Activated T-cell treated with anti-CD3 and anti-CD28 coated beads, Interleukin-2, amount 50 U/mL, for 1 hour (primary cell): ENCODE data around the gene LXN.
"Not testable (repeated sequence)": the region's sequence is repeated elsewhere in the genome, so short reads cannot be mapped to it uniquely, and the experiment has no call there.

Source experiments
- DNase-seq: peaks from one replicate; pipeline ENCODE4 v3.0.0-alpha.2; 2020

The LXN gene, protein sequence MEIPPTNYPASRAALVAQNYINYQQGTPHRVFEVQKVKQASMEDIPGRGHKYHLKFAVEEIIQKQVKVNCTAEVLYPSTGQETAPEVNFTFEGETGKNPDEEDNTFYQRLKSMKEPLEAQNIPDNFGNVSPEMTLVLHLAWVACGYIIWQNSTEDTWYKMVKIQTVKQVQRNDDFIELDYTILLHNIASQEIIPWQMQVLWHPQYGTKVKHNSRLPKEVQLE

DNA sequence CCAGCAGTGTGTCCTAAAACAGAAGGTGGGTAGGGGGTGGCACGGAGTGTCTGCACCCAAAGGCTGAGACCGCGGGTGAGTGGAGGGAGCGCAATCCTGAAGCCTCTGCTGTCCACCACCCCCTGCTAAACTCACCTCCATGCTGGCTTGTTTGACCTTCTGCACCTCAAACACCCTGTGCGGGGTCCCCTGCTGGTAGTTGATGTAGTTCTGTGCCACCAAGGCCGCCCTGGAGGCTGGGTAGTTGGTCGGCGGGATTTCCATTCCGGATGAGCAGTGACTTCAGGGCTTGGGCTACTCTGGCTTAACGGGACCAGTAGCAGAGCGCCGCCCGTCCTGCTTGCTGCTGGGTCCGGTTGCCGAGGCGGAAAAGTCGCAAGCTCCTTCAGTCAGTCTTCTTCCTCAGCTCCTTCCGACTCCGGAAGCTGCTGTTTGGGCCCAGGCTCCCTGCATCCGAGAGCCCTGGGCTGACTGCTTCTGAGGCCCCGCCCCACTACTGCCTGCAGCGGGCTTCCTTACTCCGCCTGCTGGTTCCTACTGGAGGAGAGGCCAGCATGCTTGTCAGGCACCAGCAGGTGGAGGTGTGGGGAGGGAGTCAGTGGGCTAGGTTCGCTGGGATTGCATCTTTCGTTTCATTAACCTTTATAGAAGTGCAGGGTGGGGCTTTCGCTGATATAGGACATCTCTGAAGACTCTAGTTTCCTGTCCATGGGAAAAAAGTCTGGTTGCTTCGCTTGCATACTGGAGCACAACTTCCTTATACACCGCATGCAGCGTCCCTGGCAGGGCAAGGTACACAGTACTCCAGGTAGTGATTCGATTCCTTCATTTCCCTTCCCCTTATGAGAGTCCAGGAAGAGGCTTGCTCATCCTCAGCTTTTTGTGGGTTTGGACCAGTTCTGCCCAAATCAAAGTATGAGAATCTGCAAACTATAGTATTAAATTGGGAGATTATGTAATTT is at the start of gene LXN:
TSS of gene LXN (minus strand) at position 434 of the 962 bp plus-strand sequence. CDS start at position 264, 170 bp downstream.
- DNase-seq = peak; percentile 79

- DNase-seq = no peak
Observed at GRCh38 chr3:158722108-158722507, 49.7 kb upstream of the LXN start.

DNA sequence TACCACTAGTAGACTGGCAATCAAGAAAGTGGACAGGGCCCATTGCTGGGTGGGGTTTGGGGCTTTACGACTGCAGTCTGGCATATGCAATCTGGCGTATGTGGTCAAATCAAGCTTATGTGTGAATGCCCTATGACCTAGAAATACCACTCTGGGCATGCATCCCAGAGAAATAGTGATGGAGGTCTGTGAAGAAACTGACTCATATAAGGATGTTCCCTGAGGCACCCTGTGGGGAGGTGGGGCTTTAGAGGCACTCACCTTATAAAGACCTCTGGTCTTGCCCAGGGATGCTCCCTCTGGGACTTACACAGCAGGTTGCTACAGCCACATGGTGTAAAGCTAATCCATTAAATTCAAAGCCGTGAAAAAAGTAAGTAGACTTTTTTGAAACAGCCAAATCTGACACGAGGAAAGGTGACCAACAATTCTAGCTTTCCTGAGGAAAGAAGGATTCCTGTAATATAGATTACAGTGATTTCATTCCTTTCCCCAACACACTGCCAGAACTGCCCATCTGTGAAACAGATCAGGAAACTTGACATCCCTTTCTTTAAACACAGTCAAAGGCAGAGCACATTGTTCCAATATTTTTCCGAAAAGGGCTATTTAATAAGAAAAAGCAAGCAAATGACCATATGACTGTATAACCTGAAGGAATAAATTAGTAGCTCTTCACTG is 46.2 kb upstream of the LXN start:
- DNase-seq = no peak

- DNase-seq = no peak
Observed at GRCh38 chr3:158717576-158717975, 45.1 kb upstream of the LXN start.

DNA sequence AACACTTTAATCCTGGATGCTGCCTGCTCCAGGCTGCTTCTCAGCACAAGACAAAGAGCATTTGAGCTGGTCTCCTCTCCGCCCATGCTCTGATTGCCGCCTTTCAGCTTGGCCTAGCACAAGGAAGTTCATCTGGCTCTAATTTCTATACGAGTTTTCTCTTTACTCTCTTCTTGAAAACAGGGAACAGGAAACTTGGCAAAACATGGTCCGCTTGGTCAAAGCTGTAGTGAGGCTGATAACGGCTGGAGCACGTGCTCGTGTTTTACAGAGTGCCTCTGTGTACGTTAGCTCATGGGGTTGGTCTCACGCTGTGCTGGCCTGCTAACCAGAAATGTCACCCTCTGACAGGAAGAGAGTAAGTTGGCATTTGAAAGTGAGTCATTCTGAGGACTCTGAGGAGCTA is 40.6 kb upstream of the LXN start:
- no peak for DNase-seq

DNA sequence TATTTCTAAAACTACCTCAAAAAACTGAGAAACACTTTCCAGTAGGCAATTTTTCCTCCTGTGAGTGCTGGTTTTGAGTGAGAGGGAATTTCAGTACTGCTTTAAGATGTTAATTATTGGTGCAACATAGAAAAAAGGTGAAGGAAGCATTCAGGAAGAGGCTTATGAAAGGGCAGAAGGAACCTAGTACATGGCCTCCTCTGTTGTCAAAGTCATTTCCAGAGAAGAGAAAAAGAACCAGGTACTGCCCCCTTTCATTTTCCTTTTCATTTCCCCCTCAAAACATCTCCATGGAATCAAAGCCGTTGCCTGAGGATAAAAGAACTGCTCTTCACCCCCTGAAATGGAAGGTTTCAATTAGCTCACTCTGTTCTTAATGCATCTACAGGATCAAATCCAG is 40.0 kb upstream of the LXN start:
- DNase-seq = no peak

DNA sequence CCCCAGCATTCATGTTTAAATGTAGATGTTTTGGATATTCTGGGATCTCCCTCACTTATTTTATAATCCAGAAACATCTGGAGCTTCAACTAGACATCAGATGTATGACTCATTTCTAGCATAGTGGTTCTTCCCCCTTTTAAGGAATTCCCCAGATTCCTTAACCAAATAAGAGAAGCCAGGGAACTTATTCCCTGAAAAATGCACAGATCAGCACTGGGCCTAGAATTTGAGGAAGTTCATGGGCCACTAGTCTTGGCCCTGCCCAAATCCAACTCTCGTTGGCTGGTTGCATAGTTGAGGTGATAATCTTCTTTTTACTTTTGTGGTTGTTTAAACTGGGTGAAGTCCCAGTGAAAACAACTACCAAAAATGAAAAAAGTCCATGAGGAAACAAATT is 39.4 kb upstream of the LXN start:
- no peak for DNase-seq

DNA sequence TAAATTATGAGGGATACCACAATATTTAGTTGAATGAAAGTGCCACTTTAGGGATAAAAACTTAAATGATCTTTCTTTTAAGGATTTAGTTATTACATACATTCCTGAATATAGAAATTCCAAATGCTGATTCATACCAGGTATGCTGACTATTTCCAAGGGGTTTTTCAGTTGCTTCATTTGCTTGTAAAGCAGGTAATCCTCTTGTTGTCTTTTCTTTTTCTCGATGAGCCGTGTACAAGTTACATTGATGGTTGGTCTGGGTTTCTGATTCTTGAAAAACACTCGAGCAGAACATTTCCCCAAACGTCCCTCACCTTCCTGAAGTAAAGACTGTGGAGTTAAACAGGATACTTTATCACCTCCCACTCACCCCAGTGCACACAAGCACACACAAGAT is 38.2 kb upstream of the LXN start:
- no peak for DNase-seq

- no peak for DNase-seq
Observed at GRCh38 chr3:158709666-158710083, 37.2 kb upstream of the LXN start.

- no peak for DNase-seq
Observed at GRCh38 chr3:158703566-158703965, 31.1 kb upstream of the LXN start.

DNA sequence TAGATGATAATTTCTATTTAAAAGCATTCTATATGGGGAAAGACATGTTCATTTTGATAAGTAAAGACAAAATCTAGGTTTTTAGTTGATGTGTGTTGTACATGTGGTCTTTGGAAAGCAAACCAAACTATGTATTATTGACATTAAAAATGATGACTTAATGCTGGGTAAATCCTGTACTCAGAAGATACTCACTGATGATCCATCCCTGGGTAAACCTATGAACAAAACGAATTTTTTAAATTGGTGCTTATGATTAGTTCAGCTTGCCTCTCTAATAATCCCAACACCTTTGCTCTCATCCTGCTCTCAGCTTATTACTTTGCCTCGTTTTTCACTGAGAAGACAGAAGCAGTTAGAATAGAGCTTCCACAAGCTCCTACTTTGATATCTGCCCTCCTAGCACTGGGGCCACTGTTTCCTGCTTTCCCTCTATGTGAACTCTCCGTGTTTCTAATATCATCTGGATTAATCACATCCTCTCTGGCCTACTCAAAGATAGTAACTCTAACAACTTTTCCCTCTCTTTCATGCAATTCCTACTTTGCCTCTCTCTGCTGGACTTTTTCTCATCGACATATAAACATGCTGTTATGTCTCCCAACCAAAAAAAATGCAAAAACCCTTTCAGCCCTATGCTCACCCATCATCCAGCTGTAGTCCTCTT is 30.5 kb upstream of the LXN start:
- DNase-seq = no peak

DNA sequence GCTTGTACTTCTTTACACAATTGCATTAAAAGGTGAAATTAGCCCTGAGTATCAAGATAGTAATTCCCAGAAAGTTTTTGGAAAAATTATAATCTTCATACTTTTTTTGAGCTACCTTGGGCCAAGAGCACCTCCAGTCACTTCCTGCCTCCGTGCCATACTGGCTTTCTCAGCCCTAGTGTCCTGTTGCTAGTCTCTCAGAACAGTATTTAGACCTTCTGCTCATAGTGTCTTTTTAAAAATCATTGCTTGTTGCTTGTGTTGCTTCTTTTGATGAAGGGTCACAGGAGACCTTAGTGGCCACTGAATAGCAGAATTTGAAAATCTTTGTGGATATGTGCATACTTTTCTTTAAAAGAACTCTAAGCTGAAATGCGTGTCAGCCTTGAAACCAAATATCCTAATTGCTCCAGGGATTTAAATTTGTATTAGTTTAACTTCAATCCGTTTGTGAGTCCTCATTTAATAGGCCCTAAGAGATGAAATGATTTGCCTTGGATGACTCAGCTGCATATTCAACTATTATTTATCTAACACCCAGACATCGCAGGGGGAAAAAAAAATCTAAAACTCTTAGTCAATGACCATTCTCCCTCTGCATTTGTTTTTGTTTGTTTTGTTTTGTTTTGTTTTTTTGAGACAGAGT is 29.1 kb upstream of the LXN start:
- DNase-seq = no peak

DNA sequence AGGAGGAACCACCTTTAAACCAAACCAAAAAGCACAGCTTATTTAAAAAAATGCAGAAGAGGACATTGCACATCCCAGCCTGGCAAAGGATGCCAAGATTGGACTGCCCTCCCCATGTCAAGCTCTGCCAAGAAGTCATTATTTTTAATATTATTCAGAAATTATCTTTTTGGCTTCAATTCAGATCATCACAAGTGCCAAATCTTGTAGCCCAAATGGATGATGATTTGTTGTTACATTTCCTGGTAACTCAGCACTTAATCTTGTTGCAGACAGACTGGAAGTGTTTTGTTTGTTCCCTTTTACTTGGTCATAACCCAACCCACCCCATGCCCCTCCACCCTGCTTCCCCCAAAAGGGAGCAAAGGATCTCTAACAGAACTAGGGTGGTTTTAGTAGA is 28.1 kb upstream of the LXN start:
- no peak for DNase-seq

GRCh38 chr3:158696618-158697017 is 24.2 kb upstream of the LXN start:
- no peak for DNase-seq

- DNase-seq = not testable (repeated sequence)
Observed at GRCh38 chr3:158693866-158694456, 21.5 kb upstream of the LXN start.

GRCh38 chr3:158685159-158685558 is 12.7 kb upstream of the LXN start:
- no peak for DNase-seq

- no peak for DNase-seq
Observed at GRCh38 chr3:158683230-158683962, 10.9 kb upstream of the LXN start.

DNA sequence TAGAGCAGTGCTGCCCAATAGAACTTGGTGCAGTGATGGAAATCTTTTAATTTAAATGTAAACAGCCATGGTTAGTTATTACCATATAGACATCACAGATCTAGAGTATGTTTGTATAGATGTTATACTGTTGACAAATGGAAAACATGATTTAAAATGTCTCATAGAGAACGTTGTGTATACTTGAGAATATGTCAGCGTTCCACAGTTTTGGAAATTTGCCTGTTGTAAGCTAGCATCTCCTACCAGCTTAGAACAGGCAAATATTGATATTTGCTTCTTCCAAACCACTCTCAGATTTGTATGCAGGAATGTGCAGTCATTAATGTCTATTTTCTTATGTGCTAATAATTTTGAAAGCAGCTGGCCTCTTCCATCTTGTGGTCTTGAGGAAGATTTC is 8.4 kb upstream of the LXN start:
- DNase-seq = no peak

DNA sequence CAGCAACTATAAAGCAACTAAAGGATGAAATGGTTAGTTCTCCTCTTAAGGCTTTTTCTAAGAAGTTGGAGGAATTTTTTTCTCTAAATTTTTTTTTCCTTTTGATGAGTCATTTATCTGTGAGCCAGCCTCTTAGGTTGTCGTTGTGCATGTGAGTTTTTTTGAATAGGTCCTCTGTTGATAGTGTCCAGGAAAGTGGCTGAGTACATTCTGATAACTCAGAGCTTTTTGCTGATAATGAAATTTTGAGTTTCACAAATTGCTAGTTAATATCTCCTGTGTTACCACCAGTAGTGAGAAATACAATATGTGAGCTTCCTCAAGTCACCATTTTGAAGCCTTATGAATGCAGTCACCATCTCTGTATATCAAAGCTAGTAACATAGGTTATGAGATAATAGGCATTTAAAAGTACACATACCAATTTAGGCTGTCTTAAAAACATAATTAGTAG is 7.1 kb upstream of the LXN start:
- DNase-seq = no peak

DNA sequence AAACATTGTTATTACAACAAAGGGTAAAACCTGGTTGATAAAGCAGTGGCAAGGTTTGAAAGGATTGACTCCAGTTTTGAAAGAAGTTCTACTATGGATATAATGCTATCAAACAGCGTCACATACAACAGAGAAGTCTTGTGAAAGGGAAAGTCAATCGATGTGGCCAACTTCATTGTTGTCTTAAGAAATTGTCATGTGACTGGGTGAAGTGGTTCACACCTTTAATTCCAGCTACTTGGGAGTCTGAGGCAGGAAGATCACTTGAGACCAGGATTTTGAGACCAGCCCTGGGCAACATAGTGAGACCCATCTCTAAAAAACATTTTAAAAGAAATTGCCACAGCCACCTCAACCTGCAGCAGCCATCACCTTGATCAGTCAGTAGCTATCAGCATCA is 6.2 kb upstream of the LXN start:
- DNase-seq = no peak

- DNase-seq = no peak
Observed at GRCh38 chr3:158671821-158672214, 630 bp downstream of the LXN start.
